ENCODE measurements around the gene B3GALT6. TPM values are rescaled to one million over a fixed set of nuclear protein-coding genes. Genes with fewer than 3 reads are reported as not detected.

B3GALT6 gene
- polyA plus RNA-seq, 3 donors, result 1.9 to 8.8 (median 7.2) TPM

GRCh38 chr1:1227386-1227785 lies 4.7 kb upstream of the B3GALT6 start:
- Histone ChIP-seq H3K27ac (ENCODE audit: low read depth in 1 of 2, low read length in 2 of 2) (no peak overlapping the region), H3K9ac (ENCODE audit: insufficient read depth, low read length, poor library complexity, severe bottlenecking) (no peak overlapping the region), H3K79me2 (ENCODE audit: insufficient read depth, low read length) (peaks cover 73% of the 10 kb centered on the region), H3K4me2 (replicated peaks; ENCODE audit: extremely low read depth, low read length, poor library complexity, severe bottlenecking) (no peak overlapping the region), H3K4me3 (replicated peaks in 1 of 3; ENCODE audit: low read depth in 2 of 3, low read length in 3 of 3) (no peak overlapping the region), H3K36me3 (replicated peaks in 1 of 2; ENCODE audit: control insufficient read depth in 1 of 2, insufficient read depth in 2 of 2, low read length in 2 of 2) (peaks cover 59 to 72% of the 10 kb centered on the region in 2 donors), H3K27me3 (ENCODE audit: control insufficient read depth in 2 of 2, insufficient read depth in 2 of 2, low read length in 2 of 2) (no peaks in the 10 kb centered on the region), H3K9me3 (replicated peaks in 1 of 2; ENCODE audit: control insufficient read depth in 1 of 2, insufficient read depth in 1 of 2, low read length in 2 of 2) (no peaks in the 10 kb centered on the region), H4K20me1 (ENCODE audit: insufficient read depth, low read length) (peaks cover 81% of the 10 kb centered on the region), H2AFZ (ENCODE audit: insufficient read depth, low read depth, low read length, poor library complexity, severe bottlenecking) (no peak overlapping the region), H3K4me1 (ENCODE audit: control insufficient read depth in 1 of 2, insufficient read depth in 2 of 2, low read length in 2 of 2) (peaks cover 16 to 19% of the 10 kb centered on the region in 2 donors)
- Mint-ChIP-seq H3K4me1 (peaks cover 19% of the 10 kb centered on the region), H3K27ac (no peak overlapping the region), H3K9me3 (peaks cover 0 to 2% (median 0%) of the 10 kb centered on the region in 7 donors), H3K4me3 (no peak overlapping the region), H3K27me3 (ENCODE audit: low read depth in 3 of 3) (no peaks in the 10 kb centered on the region), H3K36me3 (peaks cover 43 to 68% of the 10 kb centered on the region in 2 donors)
- intact Hi-C loops (cut with micrococcal nuclease), result no loop called here
- DNase-seq, result no peak
- WGBS (ENCODE audit: insufficient coverage), result 96% methylated on average over 14 of the region's 25 CpGs
- no peak for TF ChIP-seq CTCF (IDR thresholded peaks at IDR 0.05)

- 95% methylated on average over 30 of the region's 30 CpGs for WGBS (ENCODE audit: insufficient coverage)
- Histone ChIP-seq H3K9me3 (replicated peaks in 1 of 2; ENCODE audit: control insufficient read depth in 1 of 2, insufficient read depth in 1 of 2, low read length in 2 of 2) (no peaks in the 10 kb centered on the region), H3K4me2 (replicated peaks; ENCODE audit: extremely low read depth, low read length, poor library complexity, severe bottlenecking) (no peak overlapping the region), H3K27me3 (ENCODE audit: control insufficient read depth in 2 of 2, insufficient read depth in 2 of 2, low read length in 2 of 2) (no peaks in the 10 kb centered on the region), H3K36me3 (replicated peaks in 1 of 2; ENCODE audit: control insufficient read depth in 1 of 2, insufficient read depth in 2 of 2, low read length in 2 of 2) (peaks cover 51 to 64% of the 10 kb centered on the region in 2 donors), H3K4me3 (replicated peaks in 1 of 3; ENCODE audit: low read depth in 2 of 3, low read length in 3 of 3) (no peak overlapping the region), H3K27ac (ENCODE audit: low read depth in 1 of 2, low read length in 2 of 2) (no peak overlapping the region), H3K79me2 (ENCODE audit: insufficient read depth, low read length) (peaks cover 79% of the 10 kb centered on the region), H2AFZ (ENCODE audit: insufficient read depth, low read depth, low read length, poor library complexity, severe bottlenecking) (no peak overlapping the region), H4K20me1 (ENCODE audit: insufficient read depth, low read length) (peaks cover 73% of the 10 kb centered on the region), H3K9ac (ENCODE audit: insufficient read depth, low read length, poor library complexity, severe bottlenecking) (no peak overlapping the region), H3K4me1 (ENCODE audit: control insufficient read depth in 1 of 2, insufficient read depth in 2 of 2, low read length in 2 of 2) (peaks cover 19 to 27% of the 10 kb centered on the region in 2 donors)
- Mint-ChIP-seq H3K27ac (peak overlapping the region in 2 of 7 donors; percentile 31 to 63), H3K4me1 (peaks cover 21% of the 10 kb centered on the region), H3K36me3 (peaks cover 35 to 60% of the 10 kb centered on the region in 2 donors), H3K27me3 (ENCODE audit: low read depth in 3 of 3) (no peaks in the 10 kb centered on the region), H3K4me3 (no peak overlapping the region), H3K9me3 (peaks cover 0 to 3% (median 0%) of the 10 kb centered on the region in 7 donors)
- intact Hi-C loops (cut with micrococcal nuclease), result no loop called here
- DNase-seq, result no peak
- no peak for TF ChIP-seq CTCF (IDR thresholded peaks at IDR 0.05)
Observed at GRCh38 chr1:1228187-1228586, 3.9 kb upstream of the B3GALT6 start.

Measured in CD14-positive monocyte (primary cell).